Glutamatergic neuron (in vitro differentiated cells): ENCODE results near the gene TMED10. TPM values are rescaled to one million over a fixed set of nuclear protein-coding genes. Genes with fewer than 3 reads are reported as not detected.
"Not testable (repeated sequence)": the region's sequence is repeated elsewhere in the genome, so short reads cannot be mapped to it uniquely, and the experiment has no call there.

Experiments used
- DNase-seq: peaks from one replicate; pipeline ENCODE4 v3.0.0; 2022
- H3K27ac Mint-ChIP-seq: one replicate; pipeline ENCODE4 v1.8.0; 2020; ENCODE audit warnings: mild to moderate bottlenecking, mixed read lengths, inconsistent platforms; ENCODE audit not compliant: unreplicated experiment
- H3K27me3 Mint-ChIP-seq: one replicate; pipeline ENCODE4 v1.8.0; 2020; ENCODE audit warnings: mild to moderate bottlenecking, moderate library complexity, mixed read lengths, inconsistent platforms; ENCODE audit not compliant: unreplicated experiment
- H3K36me3 Mint-ChIP-seq: one replicate; pipeline ENCODE4 v1.8.0; 2020; ENCODE audit warnings: mild to moderate bottlenecking, mixed read lengths, inconsistent platforms; ENCODE audit not compliant: unreplicated experiment
- H3K4me1 Mint-ChIP-seq: one replicate; pipeline ENCODE4 v1.8.0; 2020; ENCODE audit warnings: mild to moderate bottlenecking, low read depth, mixed read lengths, inconsistent platforms; ENCODE audit not compliant: unreplicated experiment
- H3K4me3 Mint-ChIP-seq: one replicate; pipeline ENCODE4 v1.8.0; 2020; ENCODE audit warnings: mild to moderate bottlenecking, mixed read lengths, inconsistent platforms; ENCODE audit not compliant: unreplicated experiment
- H3K9me3 Mint-ChIP-seq: one replicate; pipeline ENCODE4 v1.8.0; 2020; ENCODE audit warnings: mild to moderate bottlenecking, moderate library complexity, mixed read lengths, inconsistent platforms; ENCODE audit not compliant: unreplicated experiment
- CTCF ChIP-seq: fragments of 200-600 bp; sonication (generic); IDR thresholded peaks from one replicate; pipeline ENCODE4 v1.5.0; 2021; ENCODE audit not compliant: partially characterized antibody, unreplicated experiment
- total RNA-seq: library from RNA; stranded (reverse); fragmentation: NEBNext Ultra II Directional; extraction: Animal tissue kit (Norgen Biotek cat#: 25700); gene quantifications from one replicate; pipeline ENCODE4 v1.2.1, GENCODE V29; 2021; ENCODE audit not compliant: unreplicated experiment

The TMED10 gene
- total RNA-seq, 1 donor from 2014 or later = 124 TPM

DNA sequence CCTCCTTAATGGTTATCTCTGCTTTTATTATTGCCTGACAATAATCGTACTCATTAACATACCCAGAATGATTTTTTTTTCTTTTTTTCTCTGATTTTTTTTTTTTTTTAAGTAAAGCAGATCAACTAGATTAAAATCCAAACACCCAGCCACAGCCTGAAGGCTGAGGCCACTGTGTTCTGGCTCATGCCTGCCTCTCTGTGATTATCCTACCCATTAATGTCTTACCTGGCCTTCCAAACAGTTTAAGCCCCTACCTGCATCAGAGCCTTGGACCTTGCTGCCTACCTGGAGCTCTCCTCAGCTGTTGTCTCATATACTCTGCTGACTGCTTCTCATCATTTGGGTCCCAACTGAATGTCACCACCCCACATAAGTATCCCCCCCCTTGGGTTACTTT is 6.8 kb upstream of the TMED10 start:
- DNase-seq = no peak
- no peaks in the 10 kb centered on the region for H3K27me3 Mint-ChIP-seq
- H3K4me3 Mint-ChIP-seq = no peak overlapping the region
- no peak for TF ChIP-seq CTCF
- no peaks in the 10 kb centered on the region for H3K36me3 Mint-ChIP-seq
- peaks cover 3% of the 10 kb centered on the region for H3K9me3 Mint-ChIP-seq
- H3K27ac Mint-ChIP-seq = no peak overlapping the region
- no peaks in the 10 kb centered on the region for H3K4me1 Mint-ChIP-seq

DNA sequence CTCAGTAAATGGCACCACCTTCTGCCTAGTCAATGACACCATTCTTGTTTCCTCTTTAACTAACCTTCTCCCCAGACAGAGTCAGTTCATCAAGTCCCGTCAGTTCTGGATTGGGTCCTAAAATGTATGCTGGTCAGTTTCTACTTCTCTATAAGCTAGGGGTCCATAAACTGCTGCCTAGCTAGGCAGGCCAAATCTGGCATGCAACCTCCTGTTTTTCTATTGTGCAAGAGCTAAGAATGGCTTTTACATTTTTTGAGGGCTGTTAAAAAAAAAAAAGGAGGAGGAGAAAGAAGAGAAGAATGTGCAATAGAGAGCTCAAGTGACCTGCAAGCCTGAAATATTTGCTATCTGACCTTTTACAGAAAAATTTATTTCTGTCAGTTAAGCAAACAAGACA is 6.4 kb upstream of the TMED10 start:
- no peak for DNase-seq

DNA sequence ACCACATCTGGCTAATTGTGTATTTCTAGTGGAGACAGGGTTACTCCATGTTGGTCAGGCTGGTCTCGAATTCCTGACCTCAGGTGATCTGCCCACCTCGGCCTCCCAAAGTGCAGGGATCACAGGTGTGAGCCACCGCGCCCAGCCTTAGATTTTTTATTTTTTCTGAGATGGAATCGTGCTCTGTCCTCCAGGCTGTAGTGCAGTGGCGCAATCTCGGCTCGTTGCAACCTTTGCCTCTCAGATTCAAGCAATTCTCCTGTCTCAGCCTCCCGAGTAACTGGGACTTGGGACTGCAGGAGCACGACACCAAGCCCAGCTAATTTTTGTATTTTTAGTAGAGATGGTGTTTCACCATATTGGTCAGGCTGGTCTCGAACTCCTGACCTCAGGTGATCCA is 5.8 kb upstream of the TMED10 start:
- H3K27me3 Mint-ChIP-seq, H3K4me1 Mint-ChIP-seq, H3K9me3 Mint-ChIP-seq, H3K4me3 Mint-ChIP-seq, H3K36me3 Mint-ChIP-seq, DNase-seq, H3K27ac Mint-ChIP-seq: not testable (repeated sequence)

More for the DNA sequence above, 6.4 kb upstream of the TMED10 start:
- no peaks in the 10 kb centered on the region for H3K27me3 Mint-ChIP-seq
- H3K4me3 Mint-ChIP-seq = no peak overlapping the region
- H3K9me3 Mint-ChIP-seq = peaks cover 3% of the 10 kb centered on the region
- H3K27ac Mint-ChIP-seq = no peak overlapping the region
- no peak for TF ChIP-seq CTCF
- H3K36me3 Mint-ChIP-seq = no peaks in the 10 kb centered on the region
- no peaks in the 10 kb centered on the region for H3K4me1 Mint-ChIP-seq

DNA sequence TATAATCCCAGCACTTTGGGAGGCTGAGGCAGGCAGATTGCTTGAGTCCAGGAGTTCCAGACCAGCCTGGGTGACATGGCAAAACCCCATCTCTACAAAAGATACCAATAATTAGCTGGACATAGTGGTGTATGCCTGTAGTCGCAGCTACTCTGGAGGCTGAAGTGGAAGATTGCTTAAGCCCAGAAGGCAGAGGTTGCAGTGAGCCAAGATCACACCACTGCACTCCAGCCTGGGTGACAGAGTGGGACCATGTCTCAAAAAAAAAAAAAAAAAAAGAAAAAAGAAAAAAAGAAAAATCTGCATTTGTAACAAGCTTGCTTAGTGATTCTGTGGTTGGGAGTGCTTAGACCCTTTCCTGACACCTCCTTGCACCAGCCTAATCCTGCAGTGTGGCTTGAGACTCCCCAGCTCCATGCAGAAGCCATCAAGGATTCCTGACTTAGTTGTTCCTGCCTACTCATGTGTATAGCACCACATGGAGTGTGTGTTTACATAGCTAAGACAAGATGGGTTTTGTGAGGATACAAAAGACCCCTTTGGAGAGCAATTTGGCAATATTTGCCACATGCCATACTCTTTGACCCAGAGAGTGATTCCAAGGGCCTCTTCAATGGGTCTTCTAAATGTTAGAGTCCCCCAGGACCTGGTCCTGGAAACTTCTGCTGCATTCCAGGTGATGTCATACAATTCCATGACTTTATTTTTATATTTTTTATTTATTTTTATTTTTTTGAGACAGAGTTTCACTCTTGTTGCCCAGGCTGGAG is 5.1 kb upstream of the TMED10 start:
- Mint-ChIP-seq H3K27ac (no peak overlapping the region), H3K36me3 (no peaks in the 10 kb centered on the region), H3K27me3 (no peaks in the 10 kb centered on the region), H3K4me1 (no peaks in the 10 kb centered on the region), H3K4me3 (no peak overlapping the region), H3K9me3 (no peaks in the 10 kb centered on the region)
- DNase-seq = no peak
- TF ChIP-seq CTCF = no peak

GRCh38 chr14:75175677-75176141 is 703 bp downstream of the TMED10 start:
- Mint-ChIP-seq H3K4me3 (peak overlapping the region; percentile 88), H3K36me3 (no peaks in the 10 kb centered on the region), H3K27me3 (no peaks in the 10 kb centered on the region), H3K4me1 (peaks cover 5% of the 10 kb centered on the region), H3K9me3 (no peaks in the 10 kb centered on the region), H3K27ac (peak overlapping the region; percentile 72)
- no peak for DNase-seq
- TF ChIP-seq CTCF = no peak
